Measurements from ENCODE around the gene ERCC2.

DNA sequence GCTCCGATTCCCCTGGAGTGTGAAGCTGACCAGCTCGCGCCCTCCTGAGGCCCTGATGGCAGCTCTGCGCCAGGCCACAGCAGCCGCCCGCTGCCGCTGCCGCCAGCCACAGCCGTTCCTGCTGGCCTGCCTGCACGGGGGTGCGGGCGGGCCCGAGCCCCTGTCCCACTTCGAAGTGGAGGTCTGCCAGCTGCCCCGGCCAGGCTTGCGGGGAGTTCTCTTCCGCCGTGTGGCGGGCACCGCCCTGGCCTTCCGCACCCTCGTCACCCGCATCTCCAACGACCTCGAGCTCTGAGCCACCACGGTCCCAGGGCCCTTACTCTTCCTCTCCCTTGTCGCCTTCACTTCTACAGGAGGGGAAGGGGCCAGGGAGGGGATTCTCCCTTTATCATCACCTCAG is 68.0 kb downstream of the ERCC2 start:
- TF ChIP-seq SP1 (IDR thresholded peaks at IDR 0.05) (no peak), SUZ12 (IDR thresholded peaks at IDR 0.05) (no peak), FOXA1 (IDR thresholded peaks at IDR 0.05) (no peak), BHLHE40 (IDR thresholded peaks at IDR 0.05; ENCODE audit: borderline replicate concordance) (no peak), ZNF384 (IDR thresholded peaks at IDR 0.05) (no peak), ARNT (IDR thresholded peaks at IDR 0.05) (no peak)

Data from HEK293T (cell line).